ENCODE data around the gene DAB2. TPM values are rescaled to one million over a fixed set of nuclear protein-coding genes. Genes with fewer than 3 reads are reported as not detected.

DAB2 gene
- total and polyA plus RNA-seq, 2 experiments from 2014 or later = 8.7 to 11.4 TPM

- H3K4me3 ChIP-seq = no peak overlapping the region
- H3K4me1 ChIP-seq (ENCODE audit: low read depth) = no peaks in the 10 kb centered on the region
- TF ChIP-seq CTCF (IDR thresholded peaks at IDR 0.05; ENCODE audit: low read depth, low read length) = no peak
- no peaks in the 10 kb centered on the region for H3K27me3 ChIP-seq
- no peaks in the 10 kb centered on the region for H3K36me3 ChIP-seq
- H3K27ac ChIP-seq = peak overlapping the region; percentile 7
- no peaks in the 10 kb centered on the region for H3K9me3 ChIP-seq (ENCODE audit: low read depth)
- no peak for DNase-seq (ENCODE audit: low read depth in 1 of 2, low spot score in 1 of 2)
Observed at GRCh38 chr5:39370555-39371366, 54.0 kb downstream of the DAB2 start.

- no peak overlapping the region for H3K27ac ChIP-seq
- no peak for DNase-seq (ENCODE audit: low read depth in 1 of 2, low spot score in 1 of 2)
- H3K36me3 ChIP-seq = no peaks in the 10 kb centered on the region
- no peaks in the 10 kb centered on the region for H3K4me1 ChIP-seq (ENCODE audit: low read depth)
- no peak for TF ChIP-seq CTCF (IDR thresholded peaks at IDR 0.05; ENCODE audit: low read depth, low read length)
- H3K9me3 ChIP-seq (ENCODE audit: low read depth) = no peaks in the 10 kb centered on the region
- no peak overlapping the region for H3K4me3 ChIP-seq
- H3K27me3 ChIP-seq = no peaks in the 10 kb centered on the region
Observed at GRCh38 chr5:39369123-39369815, 55.5 kb downstream of the DAB2 start.

- no peak overlapping the region for H3K27ac ChIP-seq
- no peak overlapping the region for H3K4me3 ChIP-seq
- TF ChIP-seq CTCF (IDR thresholded peaks at IDR 0.05; ENCODE audit: low read depth, low read length) = no peak
- H3K36me3 ChIP-seq = no peaks in the 10 kb centered on the region
- DNase-seq (ENCODE audit: low read depth in 1 of 2, low spot score in 1 of 2) = no peak
- no peaks in the 10 kb centered on the region for H3K4me1 ChIP-seq (ENCODE audit: low read depth)
- H3K27me3 ChIP-seq = no peaks in the 10 kb centered on the region
- H3K9me3 ChIP-seq (ENCODE audit: low read depth) = no peaks in the 10 kb centered on the region
Observed at GRCh38 chr5:39368116-39368515, 56.7 kb downstream of the DAB2 start.

- TF ChIP-seq CTCF (IDR thresholded peaks at IDR 0.05; ENCODE audit: low read depth, low read length) = no peak
- H3K27ac ChIP-seq = no peak overlapping the region
- H3K27me3 ChIP-seq = no peaks in the 10 kb centered on the region
- no peak for DNase-seq (ENCODE audit: low read depth in 1 of 2, low spot score in 1 of 2)
- no peaks in the 10 kb centered on the region for H3K36me3 ChIP-seq
- no peak overlapping the region for H3K4me3 ChIP-seq
- H3K4me1 ChIP-seq (ENCODE audit: low read depth) = no peaks in the 10 kb centered on the region
- no peaks in the 10 kb centered on the region for H3K9me3 ChIP-seq (ENCODE audit: low read depth)
Observed at GRCh38 chr5:39367711-39368110, 57.1 kb downstream of the DAB2 start.

DNA sequence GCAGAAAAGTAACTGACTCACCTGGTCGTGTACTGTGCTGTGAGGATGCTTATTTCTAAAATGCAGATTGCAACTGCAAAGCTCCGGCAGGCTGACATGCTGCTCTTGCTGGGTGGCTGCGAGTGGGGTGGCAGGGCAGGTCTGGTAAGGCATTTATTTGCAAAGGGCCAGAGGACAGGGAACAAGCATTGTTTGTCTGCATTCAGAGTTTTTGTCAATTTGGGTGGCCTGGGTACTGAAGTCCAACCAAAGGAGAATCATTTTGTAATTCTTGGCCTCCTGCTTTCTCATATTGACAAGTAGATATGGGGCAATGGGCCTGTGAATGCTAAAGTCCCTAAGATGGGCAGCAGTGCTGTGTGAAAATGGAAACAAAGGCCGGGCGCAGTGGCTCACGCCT lies 60.4 kb downstream of the DAB2 start, which contains the start of gene C9:
TSS of gene C9 (minus strand) at position 129 of the 400 bp plus-strand sequence. CDS start at position 98, 31 bp downstream.
- TF ChIP-seq CTCF (IDR thresholded peaks at IDR 0.05; ENCODE audit: low read depth, low read length) = no peak
- Histone ChIP-seq H3K36me3 (no peaks in the 10 kb centered on the region), H3K4me3 (no peak within 1 kb of the TSS), H3K4me1 (ENCODE audit: low read depth) (no peaks in the 10 kb centered on the region), H3K27me3 (no peaks in the 10 kb centered on the region), H3K9me3 (ENCODE audit: low read depth) (no peaks in the 10 kb centered on the region), H3K27ac (no peak within 1 kb of the TSS)
- DNase-seq (ENCODE audit: low read depth in 1 of 2, low spot score in 1 of 2) = no peak
